Measurements from ENCODE around the gene TFB1M.

DNA sequence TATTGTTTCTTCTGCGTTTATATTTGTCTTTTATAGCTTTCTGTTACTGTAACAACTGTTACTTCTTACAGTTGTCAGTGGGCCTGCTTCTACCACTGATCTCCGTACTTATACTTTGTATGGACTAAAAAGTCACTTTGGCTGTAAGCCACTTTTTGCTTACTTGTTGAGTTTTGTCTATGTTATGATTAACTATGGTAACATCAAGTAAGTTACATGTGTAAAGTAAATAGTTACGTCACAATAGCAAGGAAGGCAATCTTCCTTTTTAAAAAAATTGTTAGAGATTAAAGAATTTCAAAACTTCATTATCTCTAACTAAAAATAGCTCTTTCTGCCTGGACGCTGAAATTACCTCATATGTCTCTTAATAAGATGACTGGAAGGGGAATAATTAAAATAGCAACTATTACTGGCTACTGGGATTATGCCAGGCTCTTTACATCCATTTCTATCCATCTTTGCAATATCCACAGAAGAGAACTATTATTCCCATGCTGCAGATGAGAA lies 10.9 kb downstream of the TFB1M start:
- no peak for TF ChIP-seq FOXS1 (CRISPR knock-in tag; IDR thresholded peaks at IDR 0.05)
- no peak for TF ChIP-seq BHLHE40 (IDR thresholded peaks at IDR 0.05; ENCODE audit: low read depth, low read length)
- no peak for TF ChIP-seq MAZ (IDR thresholded peaks at IDR 0.05; ENCODE audit: borderline replicate concordance, low read depth, low read length)
- TF ChIP-seq, protein P1, sequence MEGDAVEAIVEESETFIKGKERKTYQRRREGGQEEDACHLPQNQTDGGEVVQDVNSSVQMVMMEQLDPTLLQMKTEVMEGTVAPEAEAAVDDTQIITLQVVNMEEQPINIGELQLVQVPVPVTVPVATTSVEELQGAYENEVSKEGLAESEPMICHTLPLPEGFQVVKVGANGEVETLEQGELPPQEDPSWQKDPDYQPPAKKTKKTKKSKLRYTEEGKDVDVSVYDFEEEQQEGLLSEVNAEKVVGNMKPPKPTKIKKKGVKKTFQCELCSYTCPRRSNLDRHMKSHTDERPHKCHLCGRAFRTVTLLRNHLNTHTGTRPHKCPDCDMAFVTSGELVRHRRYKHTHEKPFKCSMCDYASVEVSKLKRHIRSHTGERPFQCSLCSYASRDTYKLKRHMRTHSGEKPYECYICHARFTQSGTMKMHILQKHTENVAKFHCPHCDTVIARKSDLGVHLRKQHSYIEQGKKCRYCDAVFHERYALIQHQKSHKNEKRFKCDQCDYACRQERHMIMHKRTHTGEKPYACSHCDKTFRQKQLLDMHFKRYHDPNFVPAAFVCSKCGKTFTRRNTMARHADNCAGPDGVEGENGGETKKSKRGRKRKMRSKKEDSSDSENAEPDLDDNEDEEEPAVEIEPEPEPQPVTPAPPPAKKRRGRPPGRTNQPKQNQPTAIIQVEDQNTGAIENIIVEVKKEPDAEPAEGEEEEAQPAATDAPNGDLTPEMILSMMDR (IDR thresholded peaks at IDR 0.05) = no peak
- TF ChIP-seq POLR2A (IDR thresholded peaks at IDR 0.05; ENCODE audit: low read length) = no peak

Measured in A549 (cell line).